Esophagus muscularis mucosa (tissue), 4 donors: ENCODE measurements around the gene CLASP1.

Source experiments
- EP300 ChIP-seq: sonication (generic); formaldehyde crosslinking; IDR thresholded peaks from one replicate; pipeline ENCODE4 v1.6.1; 2017; ENCODE audit warnings: antibody characterized with exemption
- POLR2A ChIP-seq: fragments of 450-650 bp; IDR thresholded peaks from one replicate; pipeline ENCODE4 v1.6.1; 2017; ENCODE audit warnings: antibody characterized with exemption, moderate library complexity, mild to moderate bottlenecking, low read depth
- TF ChIP-seq, protein P1 (sequence below), 3 experiments: fragments of 200-600 bp in 2 of 3; fragments of 450-650 bp in 1 of 3; sonication (generic) in 2 of 3; IDR thresholded peaks; one replicate each; pipeline ENCODE4 v1.5.1; 2017 to 2019; ENCODE audit warnings: antibody characterized with exemption in 3 of 3, mild to moderate bottlenecking in 2 of 3, moderate library complexity in 1 of 3

DNA sequence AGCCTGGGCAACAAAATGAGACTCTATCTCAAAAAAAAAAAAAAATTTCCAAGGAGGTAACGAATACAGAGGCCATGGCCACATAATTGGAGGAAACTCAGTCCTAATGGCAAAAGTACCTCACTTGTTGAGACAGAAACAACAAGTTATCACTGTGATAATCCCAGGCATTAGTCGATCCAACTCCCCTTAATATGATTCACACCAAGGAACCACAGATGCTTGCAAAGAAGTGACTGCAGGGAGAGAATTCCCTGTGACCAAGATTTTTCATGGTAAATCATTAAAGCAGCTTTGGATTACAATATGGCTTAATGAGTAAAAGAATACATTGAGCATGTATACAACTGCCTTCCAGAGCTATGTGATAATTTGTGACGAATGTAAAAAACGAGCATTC, 199.0 kb downstream of the CLASP1 start:
- TF ChIP-seq POLR2A (no peak), EP300 (no peak)
- TF ChIP-seq, protein P1, sequence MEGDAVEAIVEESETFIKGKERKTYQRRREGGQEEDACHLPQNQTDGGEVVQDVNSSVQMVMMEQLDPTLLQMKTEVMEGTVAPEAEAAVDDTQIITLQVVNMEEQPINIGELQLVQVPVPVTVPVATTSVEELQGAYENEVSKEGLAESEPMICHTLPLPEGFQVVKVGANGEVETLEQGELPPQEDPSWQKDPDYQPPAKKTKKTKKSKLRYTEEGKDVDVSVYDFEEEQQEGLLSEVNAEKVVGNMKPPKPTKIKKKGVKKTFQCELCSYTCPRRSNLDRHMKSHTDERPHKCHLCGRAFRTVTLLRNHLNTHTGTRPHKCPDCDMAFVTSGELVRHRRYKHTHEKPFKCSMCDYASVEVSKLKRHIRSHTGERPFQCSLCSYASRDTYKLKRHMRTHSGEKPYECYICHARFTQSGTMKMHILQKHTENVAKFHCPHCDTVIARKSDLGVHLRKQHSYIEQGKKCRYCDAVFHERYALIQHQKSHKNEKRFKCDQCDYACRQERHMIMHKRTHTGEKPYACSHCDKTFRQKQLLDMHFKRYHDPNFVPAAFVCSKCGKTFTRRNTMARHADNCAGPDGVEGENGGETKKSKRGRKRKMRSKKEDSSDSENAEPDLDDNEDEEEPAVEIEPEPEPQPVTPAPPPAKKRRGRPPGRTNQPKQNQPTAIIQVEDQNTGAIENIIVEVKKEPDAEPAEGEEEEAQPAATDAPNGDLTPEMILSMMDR (IDR thresholded peaks at IDR 0.05): no peak
